SU-DHL-6 (cell line): Measurements from ENCODE around the gene CRK.

Experiments
- H2AFZ ChIP-seq: fragments of 200-600 bp; sonication (generic); 2 replicates; pipeline ENCODE4 v1.6.1; 2014; ENCODE audit warnings: low read depth, mild to moderate bottlenecking, moderate library complexity, mixed read lengths, antibody characterized with exemption, low read length; ENCODE audit not compliant: severe bottlenecking
- H3F3A ChIP-seq: fragments of 200-600 bp; shearing (Covaris generic); 2 replicates; pipeline ENCODE4 v1.6.0; 2016; ENCODE audit warnings: antibody characterized with exemption, mild to moderate bottlenecking; ENCODE audit not compliant: insufficient read depth
- H3K27ac ChIP-seq: fragments of 200-600 bp; sonication (generic); 2 replicates; pipeline ENCODE4 v1.5.1; 2016; ENCODE audit warnings: low read depth, mild to moderate bottlenecking, low read length, moderate library complexity, mixed read lengths
- H3K27me3 ChIP-seq: fragments of 200-600 bp; sonication (generic), shearing (Covaris generic); 2 replicates; pipeline ENCODE4 v1.6.0; 2014; ENCODE audit warnings: mild to moderate bottlenecking, low read length
- H3K36me3 ChIP-seq: fragments of 200-600 bp; sonication (generic); 2 replicates; pipeline ENCODE4 v1.6.1; 2014; ENCODE audit warnings: mild to moderate bottlenecking, low read length, mixed read lengths
- H3K4me2 ChIP-seq: fragments of 300-600, 200-600 bp; shearing (Covaris generic), sonication (generic); 2 replicates; pipeline ENCODE4 v1.6.0; 2014; ENCODE audit warnings: low read length, low read depth, mild to moderate bottlenecking; ENCODE audit not compliant: poor library complexity, severe bottlenecking
- H3K4me3 ChIP-seq: fragments of 200-600 bp; sonication (generic); 2 replicates; pipeline ENCODE4 v1.5.1; 2014; ENCODE audit warnings: antibody characterized with exemption, low read length, mild to moderate bottlenecking, mixed read lengths; ENCODE audit not compliant: insufficient read depth, poor library complexity, severe bottlenecking
- H3K79me2 ChIP-seq: fragments of 200-600 bp; sonication (generic); 2 replicates; pipeline ENCODE4 v1.6.1; 2014; ENCODE audit warnings: mild to moderate bottlenecking, low read length, moderate library complexity; ENCODE audit not compliant: insufficient read depth
- H3K9ac ChIP-seq: fragments of 200-600 bp; sonication (generic); 2 replicates; pipeline ENCODE4 v1.7.0; 2014; ENCODE audit warnings: mild to moderate bottlenecking, low read length
- H3K9me2 ChIP-seq: fragments of 200-600 bp; sonication (generic); replicated peaks from 2 replicates; pipeline ENCODE4 v1.6.1; 2014; ENCODE audit warnings: low read length; ENCODE audit not compliant: insufficient read depth
- H3K9me3 ChIP-seq: fragments of 200-600 bp; sonication (generic); 2 replicates; pipeline ENCODE4 v1.6.1; 2014; ENCODE audit warnings: low read length, mixed read lengths; ENCODE audit not compliant: insufficient read depth
- H4K20me1 ChIP-seq: fragments of 200-600 bp; sonication (generic); 2 replicates; pipeline ENCODE4 v1.6.1; 2014; ENCODE audit warnings: low read depth, mild to moderate bottlenecking, antibody characterized with exemption, low read length, moderate library complexity, mixed read lengths
- EZH2phosphoT487 ChIP-seq: fragments of 200-600 bp; sonication (generic), shearing (Covaris generic); conservative IDR thresholded peaks from 2 replicates; pipeline ENCODE4 v1.6.1; 2018; ENCODE audit warnings: mild to moderate bottlenecking, antibody characterized with exemption, low read length, moderate library complexity, mixed read lengths
- TF ChIP-seq, protein P1 (sequence below): fragments of 200-600 bp; sonication (generic); IDR thresholded peaks from one replicate; pipeline ENCODE4 v1.5.1; 2017; ENCODE audit warnings: antibody characterized with exemption, mild to moderate bottlenecking, low read length, moderate library complexity; ENCODE audit not compliant: insufficient read depth, poor library complexity, severe bottlenecking

Gene CRK

DNA sequence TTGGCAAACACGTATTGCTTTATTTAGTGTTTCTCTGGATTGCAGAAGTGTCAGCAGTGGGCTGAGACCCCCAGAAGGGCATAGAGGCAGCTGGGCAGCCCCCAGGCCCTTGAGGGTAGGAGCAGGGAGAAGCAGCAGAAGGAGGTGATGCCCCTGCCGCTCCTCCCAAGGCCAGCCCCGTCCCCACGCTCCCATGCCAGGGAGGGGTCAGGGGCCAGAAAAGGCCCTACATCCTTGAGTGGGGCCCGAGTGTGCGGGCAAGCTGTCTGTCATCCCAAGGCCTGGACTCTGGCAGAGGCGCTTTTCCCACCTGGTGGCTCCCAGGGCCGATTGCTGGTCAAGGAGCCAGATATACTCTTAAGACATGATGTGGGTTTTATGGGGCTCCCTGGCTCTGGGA is 8.2 kb upstream of the CRK start:
- no peaks in the 10 kb centered on the region for H3K27me3 ChIP-seq
- H3F3A ChIP-seq = no peaks in the 10 kb centered on the region
- no peaks in the 10 kb centered on the region for H3K9me2 ChIP-seq
- no peaks in the 10 kb centered on the region for H4K20me1 ChIP-seq
- H3K4me2 ChIP-seq = no peak overlapping the region
- H3K36me3 ChIP-seq = no peaks in the 10 kb centered on the region
- TF ChIP-seq EZH2phosphoT487 = no peak
- TF ChIP-seq, protein P1, sequence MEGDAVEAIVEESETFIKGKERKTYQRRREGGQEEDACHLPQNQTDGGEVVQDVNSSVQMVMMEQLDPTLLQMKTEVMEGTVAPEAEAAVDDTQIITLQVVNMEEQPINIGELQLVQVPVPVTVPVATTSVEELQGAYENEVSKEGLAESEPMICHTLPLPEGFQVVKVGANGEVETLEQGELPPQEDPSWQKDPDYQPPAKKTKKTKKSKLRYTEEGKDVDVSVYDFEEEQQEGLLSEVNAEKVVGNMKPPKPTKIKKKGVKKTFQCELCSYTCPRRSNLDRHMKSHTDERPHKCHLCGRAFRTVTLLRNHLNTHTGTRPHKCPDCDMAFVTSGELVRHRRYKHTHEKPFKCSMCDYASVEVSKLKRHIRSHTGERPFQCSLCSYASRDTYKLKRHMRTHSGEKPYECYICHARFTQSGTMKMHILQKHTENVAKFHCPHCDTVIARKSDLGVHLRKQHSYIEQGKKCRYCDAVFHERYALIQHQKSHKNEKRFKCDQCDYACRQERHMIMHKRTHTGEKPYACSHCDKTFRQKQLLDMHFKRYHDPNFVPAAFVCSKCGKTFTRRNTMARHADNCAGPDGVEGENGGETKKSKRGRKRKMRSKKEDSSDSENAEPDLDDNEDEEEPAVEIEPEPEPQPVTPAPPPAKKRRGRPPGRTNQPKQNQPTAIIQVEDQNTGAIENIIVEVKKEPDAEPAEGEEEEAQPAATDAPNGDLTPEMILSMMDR = no peak
- H3K4me3 ChIP-seq = no peak overlapping the region
- H3K27ac ChIP-seq = no peak overlapping the region
- H2AFZ ChIP-seq = no peak overlapping the region
- no peaks in the 10 kb centered on the region for H3K79me2 ChIP-seq
- no peak overlapping the region for H3K9ac ChIP-seq
- H3K9me3 ChIP-seq = no peaks in the 10 kb centered on the region

DNA sequence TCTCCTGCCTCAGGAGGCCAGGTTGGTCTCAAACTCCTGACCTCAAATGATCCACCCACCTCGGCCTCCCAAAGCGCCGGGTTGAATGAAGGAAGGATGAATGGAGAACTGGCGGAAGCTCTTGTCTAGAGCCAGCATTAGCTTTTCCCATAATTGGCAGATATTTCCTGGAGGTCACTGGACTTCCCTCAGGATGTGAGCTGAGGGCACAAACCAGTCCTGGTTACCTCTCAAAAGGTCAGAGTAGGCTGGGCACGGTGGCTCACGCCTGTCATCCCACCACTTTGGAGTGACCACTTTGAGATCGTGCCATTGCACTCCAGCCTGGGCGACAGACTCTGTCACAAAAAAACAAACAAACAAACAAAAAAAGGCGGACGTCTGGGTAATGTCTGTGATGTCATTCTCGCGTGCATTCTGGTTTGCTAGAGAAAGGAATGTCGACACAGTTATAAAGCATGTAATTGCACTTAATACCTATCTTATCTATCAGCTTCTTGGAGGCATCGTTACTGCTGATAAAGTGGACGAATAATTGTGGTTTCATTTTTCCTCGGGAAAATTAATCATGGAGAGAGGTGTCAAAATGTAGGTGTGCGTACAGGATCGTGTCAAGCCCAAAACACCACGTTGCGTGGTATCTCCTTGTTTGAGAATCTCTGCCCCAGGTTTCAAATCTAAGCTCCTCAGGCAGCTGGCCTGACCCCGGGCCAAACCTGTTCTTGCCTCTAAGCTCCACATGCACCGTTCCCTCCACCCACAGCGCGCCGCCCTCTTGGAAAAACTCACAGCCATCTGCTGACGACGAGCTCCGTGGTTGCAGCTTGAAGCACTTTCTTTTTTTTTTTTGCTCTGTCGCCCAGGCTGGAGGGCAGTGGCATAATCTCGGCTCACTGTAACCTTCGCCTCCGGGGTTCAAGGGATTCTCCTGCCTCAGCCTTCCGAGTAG is 6.4 kb upstream of the CRK start:
- H3F3A ChIP-seq = no peaks in the 10 kb centered on the region
- no peaks in the 10 kb centered on the region for H3K27me3 ChIP-seq
- H3K4me2 ChIP-seq = no peak overlapping the region
- H3K79me2 ChIP-seq = no peaks in the 10 kb centered on the region
- no peak overlapping the region for H3K4me3 ChIP-seq
- H3K9me2 ChIP-seq = no peaks in the 10 kb centered on the region
- no peak overlapping the region for H3K9ac ChIP-seq
- TF ChIP-seq, protein P1 = no peak
- TF ChIP-seq EZH2phosphoT487 = no peak
- no peaks in the 10 kb centered on the region for H4K20me1 ChIP-seq
- H3K36me3 ChIP-seq = no peaks in the 10 kb centered on the region
- no peak overlapping the region for H2AFZ ChIP-seq
- no peak overlapping the region for H3K27ac ChIP-seq
- no peaks in the 10 kb centered on the region for H3K9me3 ChIP-seq

DNA sequence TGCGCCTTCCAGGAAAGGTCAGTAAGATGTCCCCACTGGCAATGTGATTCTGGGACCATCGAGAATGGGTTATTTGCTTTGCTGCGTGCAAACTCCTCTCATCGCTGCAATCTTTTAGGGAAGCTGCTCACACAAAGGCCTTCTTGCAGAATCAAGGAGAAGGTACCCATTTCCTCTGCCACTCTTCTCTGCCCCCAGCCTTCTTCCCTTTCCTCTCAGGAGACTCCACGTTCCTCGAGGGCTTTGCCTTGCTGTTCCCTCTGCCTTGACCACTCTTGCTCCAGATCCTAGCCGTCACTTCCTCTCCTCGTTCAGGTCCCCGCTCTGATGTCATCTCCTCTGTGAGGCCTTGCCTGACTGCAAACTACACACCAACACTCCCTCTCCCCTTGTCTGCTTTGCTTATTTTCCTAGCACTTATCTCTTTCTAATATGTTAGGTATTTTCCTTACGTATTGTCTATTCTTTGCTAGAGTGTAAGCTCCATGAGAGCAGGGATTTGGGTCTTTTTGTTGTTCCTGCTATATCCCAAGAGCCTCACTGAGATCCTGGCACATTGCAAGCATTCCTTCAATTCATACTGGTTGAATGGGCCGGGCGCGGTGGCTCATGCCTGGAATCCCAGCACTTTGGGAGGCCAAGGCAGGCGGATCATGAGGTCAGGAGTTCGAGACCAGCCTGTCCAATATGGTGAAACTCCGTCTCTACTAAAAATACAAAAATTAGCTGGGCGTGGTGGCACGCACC is 5.3 kb upstream of the CRK start:
- Histone ChIP-seq H3K9me3 (no peaks in the 10 kb centered on the region), H3K4me2 (no peak overlapping the region), H3K27ac (no peak overlapping the region), H3K79me2 (no peaks in the 10 kb centered on the region), H3F3A (no peaks in the 10 kb centered on the region), H3K9me2 (no peaks in the 10 kb centered on the region), H3K27me3 (no peaks in the 10 kb centered on the region), H3K9ac (no peak overlapping the region), H2AFZ (no peak overlapping the region), H4K20me1 (no peaks in the 10 kb centered on the region), H3K4me3 (no peak overlapping the region), H3K36me3 (no peaks in the 10 kb centered on the region)
- TF ChIP-seq, protein P1 = no peak
- TF ChIP-seq EZH2phosphoT487 = no peak
